PFSK-1 (cell line): ENCODE results near the gene CCIN.

Experiments
- FOXP2 ChIP-seq: optimal IDR thresholded peaks from 2 replicates; pipeline ENCODE3; 2011; ENCODE audit warnings: borderline replicate concordance, control low read depth, inconsistent platforms; ENCODE audit not compliant: insufficient read depth; ENCODE audit errors: extremely low read length, extremely low read depth
- POLR2AphosphoS5 ChIP-seq: IDR thresholded peaks from 2 replicates; pipeline ENCODE4 v1.6.1; 2012; ENCODE audit warnings: low read depth, mild to moderate bottlenecking, control low read depth, low read length, moderate library complexity
- REST ChIP-seq, 2 experiments: IDR thresholded peaks; 2 replicates each; pipeline versions ENCODE4 v1.6.1 to v1.8.0; 2011 to 2012; ENCODE audit warnings: low read depth in 2 of 2, low read length in 2 of 2, control low read depth in 1 of 2, inconsistent platforms in 1 of 2, mild to moderate bottlenecking in 1 of 2, moderate library complexity in 1 of 2; ENCODE audit not compliant: insufficient read depth in 1 of 2
- SIN3A ChIP-seq: IDR thresholded peaks from 2 replicates; pipeline ENCODE4 v1.6.1; 2012; ENCODE audit warnings: mild to moderate bottlenecking, low read length, moderate library complexity, borderline replicate concordance; ENCODE audit not compliant: insufficient read depth
- TAF1 ChIP-seq: IDR thresholded peaks from 2 replicates; pipeline ENCODE4 v1.6.1; 2012; ENCODE audit warnings: low read length, control low read depth, borderline replicate concordance; ENCODE audit not compliant: insufficient read depth

CCIN gene

GRCh38 chr9:36137392-36138004 is 31.7 kb upstream of the CCIN start:
- TF ChIP-seq SIN3A (no peak), TAF1 (no peak), REST (IDR thresholded peaks at IDR 0.05; ENCODE audit: insufficient read depth in 1 of 2, low read depth in 2 of 2, low read length in 2 of 2) (no peak), FOXP2 (no peak), POLR2AphosphoS5 (no peak)

- TF ChIP-seq FOXP2 (no peak), SIN3A (no peak), POLR2AphosphoS5 (no peak), REST (IDR thresholded peaks at IDR 0.05; ENCODE audit: insufficient read depth in 1 of 2, low read depth in 2 of 2, low read length in 2 of 2) (no peak), TAF1 (no peak)
Observed at GRCh38 chr9:36138496-36138895, 30.7 kb upstream of the CCIN start.

DNA sequence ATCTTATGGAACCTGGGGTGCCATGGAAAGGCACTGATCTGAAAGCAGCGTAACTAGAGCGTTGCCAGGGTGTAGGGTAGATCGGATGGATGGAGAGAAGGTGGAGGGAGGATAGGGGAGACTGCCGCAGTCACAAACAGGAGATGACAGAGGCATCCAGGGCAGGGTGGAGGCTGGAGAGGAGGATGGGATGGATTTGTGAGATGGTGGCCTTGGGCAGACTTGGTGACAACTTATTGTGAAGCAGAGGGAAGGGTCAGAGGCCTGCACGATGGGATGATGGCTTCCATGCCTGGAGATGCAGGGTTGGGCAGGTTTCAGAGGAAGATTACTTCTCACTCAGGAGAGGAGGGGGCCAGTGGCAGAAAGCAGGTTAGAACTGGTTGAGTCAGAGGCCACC is 30.3 kb upstream of the CCIN start:
- no peak for TF ChIP-seq FOXP2
- TF ChIP-seq SIN3A: no peak
- no peak for TF ChIP-seq TAF1
- no peak for TF ChIP-seq REST (IDR thresholded peaks at IDR 0.05; ENCODE audit: insufficient read depth in 1 of 2, low read depth in 2 of 2, low read length in 2 of 2)
- TF ChIP-seq POLR2AphosphoS5: no peak

- TF ChIP-seq FOXP2 (no peak), SIN3A (no peak), POLR2AphosphoS5 (no peak), REST (IDR thresholded peaks at IDR 0.05; ENCODE audit: insufficient read depth in 1 of 2, low read depth in 2 of 2, low read length in 2 of 2) (no peak), TAF1 (no peak)
Observed at GRCh38 chr9:36140086-36141084, 28.8 kb upstream of the CCIN start.
